GM18909 (cell line): Measurements from ENCODE around the gene C16orf90.
"Not testable (repeated sequence)": the region's sequence is repeated elsewhere in the genome, so short reads cannot be mapped to it uniquely, and the experiment has no call there.

Source experiments
- ATAC-seq: cut with Tn5 transposase; IDR thresholded peaks from one replicate; pipeline ENCODE4 v1.9.1; 2021; ENCODE audit warnings: mild to moderate bottlenecking; ENCODE audit not compliant: unreplicated experiment, poor library complexity

The C16orf90 gene

DNA sequence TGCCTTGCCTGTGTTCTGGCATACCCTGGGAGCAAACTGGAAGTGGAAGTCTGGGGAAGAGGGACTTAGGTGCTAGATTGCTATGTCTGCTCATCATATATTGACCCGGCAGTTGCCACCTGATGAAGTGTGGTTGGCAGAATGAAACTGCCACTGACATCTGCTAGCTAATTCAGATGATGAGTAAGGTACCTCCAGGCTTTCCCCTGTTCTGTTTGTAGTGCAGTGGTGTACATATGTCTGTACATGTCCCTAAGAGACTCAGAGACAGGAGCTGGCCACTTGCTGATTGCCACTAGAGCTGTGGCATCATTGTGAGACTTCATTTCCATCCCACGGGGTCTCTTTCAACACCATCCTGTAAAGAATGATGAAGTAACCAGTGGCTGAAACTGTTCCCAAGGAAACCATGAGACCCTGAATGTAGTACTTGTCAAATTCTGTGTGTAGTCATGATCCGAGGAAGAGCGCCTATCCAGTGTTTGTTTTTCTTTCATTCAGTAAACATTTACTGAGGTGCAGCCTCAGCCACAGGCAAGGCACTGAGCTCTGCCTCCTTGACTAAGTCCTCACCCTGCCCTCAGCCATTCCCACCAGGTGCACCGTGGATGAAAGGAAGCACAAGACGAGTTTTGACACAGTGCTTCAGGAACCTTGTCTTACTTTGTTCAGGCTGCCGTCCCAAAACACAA, 18.7 kb upstream of the C16orf90 start:
- ATAC-seq = no peak

DNA sequence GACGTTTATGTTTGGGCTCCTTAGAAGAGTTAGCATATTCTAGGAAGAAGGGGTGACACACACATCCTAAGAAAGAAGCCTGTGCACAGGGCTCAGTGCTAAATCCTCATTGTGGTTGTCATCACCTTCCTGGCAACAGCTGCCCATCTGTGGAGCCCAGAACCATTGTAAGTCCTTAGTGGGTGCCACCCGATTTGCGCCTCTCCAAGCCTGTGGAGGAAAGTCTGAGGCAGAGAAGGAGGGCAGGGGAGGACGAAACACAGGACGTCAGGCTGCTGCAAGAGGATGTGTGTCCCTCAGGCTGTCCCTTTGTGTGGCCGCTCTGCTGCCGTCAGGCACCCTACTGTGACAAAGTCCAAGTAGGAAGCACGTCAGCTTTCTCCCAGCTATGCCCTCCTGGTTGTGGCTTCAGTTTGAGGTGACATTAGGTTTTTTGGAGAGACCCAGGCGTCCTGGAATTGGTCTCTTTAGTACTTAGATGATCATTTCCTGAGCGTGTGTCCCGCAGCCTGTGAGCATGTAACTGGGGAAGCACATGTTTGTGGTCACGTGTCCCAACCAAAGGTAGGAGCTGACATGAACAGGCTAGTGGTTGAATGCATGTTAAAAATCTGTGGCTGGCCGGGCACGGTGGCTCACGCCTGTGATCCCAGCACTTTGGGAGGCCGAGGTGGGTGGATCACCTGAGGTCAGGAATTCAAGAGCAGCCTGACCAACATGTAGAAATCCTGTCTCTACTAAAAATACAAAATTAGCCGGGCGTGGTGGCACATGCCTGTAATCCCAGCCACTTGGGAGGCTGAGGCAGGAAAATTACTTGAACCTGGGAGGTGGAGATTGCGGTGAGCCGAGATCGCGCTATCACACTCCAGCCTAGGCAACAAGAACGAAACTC, 16.2 kb upstream of the C16orf90 start:
- no peak for ATAC-seq

GRCh38 chr16:3510416-3510815, 15.1 kb upstream of the C16orf90 start:
- ATAC-seq = no peak

DNA sequence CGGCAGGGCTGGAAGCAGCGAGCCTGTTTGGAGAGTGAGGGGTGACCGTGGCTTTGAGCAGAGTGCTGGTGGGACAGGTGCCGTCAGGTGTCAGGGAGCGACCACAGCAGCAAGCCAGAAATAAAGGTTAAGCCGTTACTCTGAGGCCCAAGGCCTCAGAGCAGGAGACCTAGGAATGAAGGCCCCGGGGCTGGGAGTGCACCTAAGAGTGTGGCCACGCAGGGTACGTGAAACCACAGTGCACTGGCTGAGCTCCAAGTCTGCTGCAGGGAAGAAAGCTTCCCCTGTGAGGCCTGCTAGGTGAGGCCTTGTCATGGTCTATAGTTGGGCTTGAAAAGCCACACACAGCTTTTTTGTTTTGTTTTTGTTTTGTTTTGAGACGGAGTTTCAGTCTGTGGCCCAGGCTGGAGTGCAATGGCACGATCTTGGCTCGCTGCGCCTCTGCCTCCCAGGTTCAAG, 14.2 kb upstream of the C16orf90 start:
- ATAC-seq = no peak

- ATAC-seq = no peak
Observed at GRCh38 chr16:3508736-3509135, 13.4 kb upstream of the C16orf90 start.

DNA sequence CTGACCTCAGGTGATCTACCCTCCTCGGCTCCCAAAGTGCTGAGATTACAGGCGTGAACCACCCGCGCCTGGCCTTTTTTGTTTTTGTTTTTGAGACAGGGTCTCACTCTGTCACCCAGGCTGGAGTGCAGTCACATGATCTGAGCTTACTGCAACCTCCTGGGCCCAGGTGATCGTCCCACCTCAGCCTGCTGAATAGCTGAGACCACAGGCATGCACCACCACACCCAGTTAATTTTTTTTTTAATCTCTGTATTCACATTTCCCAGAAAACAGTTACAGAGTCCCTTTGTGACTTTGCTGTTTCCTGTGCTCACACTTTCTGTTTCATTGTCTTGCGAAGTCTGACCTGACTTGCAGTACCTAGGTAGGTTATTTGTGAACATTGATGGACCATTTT, 8.2 kb upstream of the C16orf90 start:
- no peak for ATAC-seq

DNA sequence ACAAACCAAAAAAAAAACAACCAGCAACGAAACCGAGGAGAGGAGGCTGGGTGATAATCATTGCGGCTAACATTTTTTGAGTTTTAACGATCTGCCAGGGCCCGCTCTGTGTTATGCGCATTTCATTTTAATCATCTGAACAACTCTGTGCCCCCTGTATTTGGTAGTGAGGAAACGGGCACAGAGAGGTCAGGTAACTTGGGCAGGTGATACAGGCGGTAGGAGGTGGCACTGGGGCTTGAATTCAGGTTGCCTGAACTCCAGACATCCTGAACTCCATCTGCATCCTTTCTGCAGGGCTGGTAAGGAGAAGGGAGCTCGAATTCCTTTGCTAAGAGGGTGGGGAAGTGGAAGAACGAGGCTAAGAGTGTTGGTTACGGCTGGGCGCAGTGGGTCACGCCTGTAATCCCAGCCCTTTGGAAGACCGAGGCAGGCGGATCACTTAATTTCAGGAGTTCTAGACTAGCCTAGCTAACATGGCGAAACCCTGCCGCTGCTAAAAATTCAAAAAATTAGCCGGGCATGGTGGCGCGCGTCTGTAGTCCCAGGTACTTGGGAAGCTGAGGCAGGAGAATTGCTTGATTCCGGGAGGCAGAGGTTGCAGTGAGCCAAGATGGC, 6.6 kb upstream of the C16orf90 start:
- ATAC-seq = no peak

DNA sequence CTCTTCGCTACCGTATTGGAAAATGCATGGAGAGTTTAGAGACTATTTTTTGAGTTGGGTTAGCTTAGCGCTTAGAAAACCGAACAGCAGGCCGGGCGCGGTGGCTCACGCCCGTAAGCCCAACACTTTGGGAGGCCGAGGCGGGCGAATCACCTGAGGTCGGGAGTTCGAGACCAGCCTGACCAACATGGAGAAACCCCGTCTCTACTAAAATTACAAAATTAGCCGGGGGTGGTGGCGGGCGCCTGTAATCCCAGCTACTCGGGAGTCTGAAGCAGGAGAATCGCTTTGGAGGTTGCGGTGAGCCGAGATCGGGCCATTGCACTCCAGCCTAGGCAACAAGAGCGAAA, 6.1 kb upstream of the C16orf90 start:
- not testable (repeated sequence) for ATAC-seq

GRCh38 chr16:3498988-3499387, 3.7 kb upstream of the C16orf90 start:
- ATAC-seq = no peak

DNA sequence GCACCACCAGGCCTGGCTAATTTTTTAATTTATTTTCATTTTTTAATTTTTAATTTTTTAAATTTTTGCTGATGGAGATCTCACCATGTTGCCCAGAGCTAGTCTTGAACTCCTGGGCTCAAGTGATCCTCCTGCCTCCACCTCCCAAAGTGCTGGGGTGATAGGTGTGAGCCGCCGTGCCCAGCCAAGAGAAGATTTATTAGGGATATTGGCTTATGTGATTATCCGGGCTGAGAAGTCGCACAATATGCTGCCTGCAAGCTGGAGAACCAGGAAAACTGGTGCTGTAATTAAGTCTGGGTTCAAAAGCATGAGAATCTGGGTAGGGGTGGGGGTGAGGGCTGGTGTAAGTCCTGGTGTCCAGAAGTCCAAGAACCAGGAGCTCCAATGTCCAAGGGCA, 2.5 kb upstream of the C16orf90 start:
- no peak for ATAC-seq

GRCh38 chr16:3496386-3496785, 1.1 kb upstream of the C16orf90 start:
- ATAC-seq = no peak

- ATAC-seq = no peak
Observed at GRCh38 chr16:3494386-3494973, 809 bp downstream of the C16orf90 start.

DNA sequence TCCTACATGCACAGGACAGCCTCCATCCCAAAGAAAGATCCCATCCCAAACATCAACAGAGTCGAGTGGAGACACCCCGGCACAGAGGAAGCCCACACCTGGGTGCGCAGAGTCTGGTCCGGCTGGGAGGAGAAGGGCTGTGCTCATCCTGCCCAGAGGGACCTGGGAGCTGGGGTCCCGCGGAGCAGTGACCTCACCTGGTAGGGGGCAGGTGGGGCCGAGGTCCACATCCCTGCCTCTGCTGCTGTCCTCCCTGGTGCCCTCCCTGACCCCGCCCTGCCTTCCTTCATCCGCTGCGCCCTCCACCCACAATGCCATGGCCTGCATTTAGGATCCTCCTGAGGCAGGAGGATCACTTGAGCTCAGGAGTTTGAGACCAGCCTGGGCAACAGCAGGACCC, 2.9 kb downstream of the C16orf90 start:
- ATAC-seq = no peak

DNA sequence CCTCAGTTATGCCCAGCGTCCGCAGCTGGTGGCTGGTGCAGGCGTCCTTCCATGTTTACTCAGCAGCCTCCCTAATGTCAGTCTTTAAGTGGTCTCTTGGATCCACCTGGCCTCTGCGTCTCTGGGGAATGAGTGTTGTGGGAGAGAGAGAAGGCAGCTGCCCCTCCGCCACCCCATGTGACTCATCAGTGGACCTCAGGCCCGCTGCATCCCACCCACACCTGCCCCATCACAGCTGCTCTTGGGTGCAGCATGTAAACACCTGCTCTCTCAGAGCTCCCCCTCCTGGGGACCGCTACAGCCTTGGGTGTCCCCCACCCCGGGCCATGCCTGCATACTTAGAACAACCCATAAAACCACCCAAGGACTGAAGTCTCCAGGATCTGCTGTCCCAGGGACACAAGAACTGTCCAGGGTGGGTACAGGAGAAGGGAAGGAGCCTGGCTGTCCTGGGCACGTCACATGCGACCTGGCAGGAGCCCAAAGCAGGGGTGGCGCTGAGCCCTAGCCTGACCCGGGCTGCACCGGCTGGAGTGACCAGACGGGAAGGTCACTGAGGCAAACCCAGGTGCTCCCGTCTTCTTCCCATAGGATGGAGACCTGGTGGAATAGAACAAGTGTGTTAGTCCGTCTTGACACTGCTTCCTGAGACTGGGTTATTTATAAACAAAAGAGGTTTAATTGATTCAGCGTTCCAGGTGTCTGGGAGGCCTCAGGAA, 4.2 kb downstream of the C16orf90 start:
- no peak for ATAC-seq

- no peak for ATAC-seq
Observed at GRCh38 chr16:3488801-3489200, 6.5 kb downstream of the C16orf90 start.

DNA sequence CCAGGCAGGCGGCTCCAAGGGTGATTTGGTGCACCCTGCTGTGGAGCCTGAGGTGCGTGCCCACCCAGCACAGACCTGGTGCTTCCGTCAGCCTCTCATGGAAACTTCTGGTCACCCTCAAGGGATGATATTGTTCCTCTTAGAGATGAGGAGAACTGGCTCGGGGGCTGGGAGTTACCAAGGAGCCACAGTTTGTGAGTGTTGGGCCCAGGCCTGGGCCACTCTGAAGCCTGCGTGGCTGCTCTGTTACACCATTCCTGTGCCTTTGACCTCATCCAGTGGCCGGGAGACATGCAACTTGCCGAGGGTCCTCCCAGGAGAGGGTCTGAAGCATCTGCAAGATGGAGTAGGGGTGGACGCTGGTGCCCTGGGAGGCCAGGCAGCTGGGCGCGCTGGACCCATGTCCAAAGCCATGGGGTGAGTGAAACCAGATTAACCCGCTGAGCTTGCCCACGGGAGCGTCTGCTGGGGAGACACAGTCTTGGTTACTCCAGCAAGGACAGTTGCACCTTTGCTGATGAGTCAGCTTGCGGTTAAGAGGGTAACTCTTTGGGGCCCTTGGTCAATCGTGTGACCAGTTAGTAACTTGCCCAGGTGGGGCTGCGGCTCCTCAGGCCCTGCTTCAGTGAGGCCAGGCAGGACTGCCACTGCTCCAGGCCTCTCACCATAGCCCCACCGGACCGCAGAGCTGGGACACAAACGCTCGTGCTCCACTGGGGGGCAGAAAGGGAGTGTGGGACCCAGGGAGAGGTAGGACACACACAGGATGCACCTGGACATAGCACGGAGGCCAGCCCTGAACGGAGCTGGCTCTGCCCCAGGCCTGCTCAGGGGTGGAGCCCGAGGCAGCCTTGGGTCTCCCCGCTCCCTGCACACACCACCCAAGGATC, 7.5 kb downstream of the C16orf90 start:
- ATAC-seq = no peak

DNA sequence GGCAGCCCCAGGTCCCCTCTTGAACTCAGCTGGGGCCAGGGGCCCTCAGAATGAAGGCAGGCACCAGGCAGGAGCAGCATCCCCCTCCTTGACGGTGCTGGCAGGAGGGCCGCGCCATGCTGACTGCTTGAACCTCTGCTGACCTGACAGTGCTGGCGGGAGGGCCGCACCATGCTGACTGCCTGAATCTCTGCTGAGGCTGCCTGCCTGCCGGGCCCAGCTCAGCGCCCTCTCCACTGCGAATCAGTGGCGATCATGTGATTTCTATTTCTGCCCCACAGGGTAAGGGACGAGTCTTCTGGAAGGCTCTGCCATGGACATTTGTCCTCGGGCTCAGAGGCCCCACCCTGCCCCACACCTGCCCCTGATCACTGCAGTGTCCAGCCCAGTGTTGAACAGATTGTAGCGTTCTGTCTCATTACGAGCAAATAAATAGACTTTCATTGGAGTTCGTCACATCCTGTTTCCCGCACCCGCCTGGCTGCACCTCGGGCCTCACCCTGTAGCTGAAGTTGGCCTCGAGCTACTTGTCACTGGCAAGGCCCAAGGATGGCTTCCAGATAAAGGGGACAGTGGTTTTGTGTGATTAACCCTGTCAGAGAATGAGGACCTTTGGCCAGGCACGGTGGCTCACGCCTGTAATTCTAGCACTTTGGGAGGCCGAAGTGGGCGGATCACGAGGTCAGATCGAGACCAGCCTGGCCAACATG, 8.6 kb downstream of the C16orf90 start:
- no peak for ATAC-seq

DNA sequence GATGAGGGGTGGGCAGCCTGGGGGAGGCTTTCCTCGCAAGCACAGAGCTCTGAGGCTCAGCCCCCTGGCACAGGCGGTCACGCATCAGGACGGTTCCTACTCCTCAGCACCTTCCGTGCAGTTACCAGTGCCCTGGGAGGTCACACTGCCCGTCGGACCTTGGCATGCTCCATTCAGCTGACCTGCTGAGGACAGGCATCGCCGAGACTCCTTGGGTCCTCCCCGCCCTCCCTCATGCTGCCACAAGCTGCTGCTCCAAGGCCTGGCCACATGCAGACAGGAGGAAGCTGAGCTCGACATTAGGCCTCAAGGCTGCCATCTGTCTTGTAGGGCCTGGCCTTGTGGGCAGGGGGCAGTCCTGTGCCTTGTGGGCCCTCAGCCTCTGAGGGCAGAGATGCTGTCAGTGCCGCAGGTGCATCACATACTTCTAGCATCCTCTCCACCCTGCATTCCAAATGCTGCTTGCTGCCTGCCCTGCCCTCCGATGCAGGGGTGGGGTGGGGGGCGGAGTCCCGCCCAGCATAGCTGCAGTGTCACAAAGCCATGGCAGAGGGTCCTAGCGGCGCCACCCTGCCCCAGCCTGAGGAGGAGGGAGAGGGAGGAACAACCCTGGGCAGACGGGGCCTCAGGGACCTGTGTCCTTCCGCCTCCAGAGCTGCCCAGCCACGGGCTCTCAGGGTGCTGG, 9.3 kb downstream of the C16orf90 start:
- no peak for ATAC-seq
